CD4-positive, alpha-beta T cell treated with Interleukin-4 for 4 hours (primary cell): ENCODE data around the gene DUSP16.

Experiments used
- DNase-seq: peaks from one replicate; pipeline ENCODE4 v3.0.0-alpha.2; 2020

Gene DUSP16

DNA sequence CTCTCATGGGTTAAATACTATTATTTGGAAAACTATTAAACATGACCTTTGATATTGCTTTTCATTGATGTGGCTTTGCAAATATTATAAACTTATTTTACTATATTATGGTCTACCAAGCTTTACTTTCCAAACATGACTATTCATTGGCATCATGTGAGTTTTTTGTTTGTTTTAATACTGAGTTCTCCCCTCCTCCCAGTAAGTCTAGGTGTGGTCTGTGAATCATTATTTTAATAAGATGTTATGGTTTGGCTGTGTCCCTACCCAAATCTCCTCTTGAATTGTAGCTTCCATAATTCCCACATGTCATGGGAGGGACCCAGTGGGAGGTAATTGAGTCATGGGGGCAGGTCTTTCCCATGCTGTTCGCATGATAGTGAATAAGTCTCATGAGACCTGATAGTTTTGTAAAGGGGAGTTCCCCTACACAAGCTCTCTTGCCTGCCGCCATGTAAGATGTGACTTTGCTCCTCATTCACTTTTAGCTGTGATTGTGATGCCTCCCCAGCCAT, 125.8 kb downstream of the DUSP16 start:
- no peak for DNase-seq

DNA sequence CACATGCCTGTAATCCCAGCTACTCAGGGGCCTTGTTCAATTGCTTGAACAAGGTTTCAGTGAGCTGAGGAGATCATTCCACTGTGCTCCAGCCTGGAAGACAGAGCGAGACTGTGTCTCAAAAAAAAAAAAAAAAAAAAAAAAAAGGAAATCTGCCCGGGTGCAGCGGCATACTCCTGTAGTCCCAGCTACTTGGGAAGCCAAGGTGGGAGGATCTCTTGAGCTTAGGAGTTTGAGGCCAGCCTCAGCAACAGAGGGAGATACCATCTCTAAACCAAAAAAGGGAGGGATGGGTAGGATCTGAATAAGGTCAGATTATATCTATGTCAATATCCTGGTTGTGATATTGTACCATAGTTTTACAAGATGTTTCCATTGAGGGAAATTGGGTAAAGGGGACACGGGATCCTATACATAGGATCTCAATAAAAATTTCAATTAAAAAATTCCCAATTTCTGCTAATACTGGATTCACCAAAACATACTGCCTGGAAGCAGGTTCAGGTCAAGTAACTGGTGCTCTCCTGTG, 129.4 kb downstream of the DUSP16 start:
- DNase-seq, result no peak

GRCh38 chr12:12432364-12432763, 130.3 kb downstream of the DUSP16 start:
- DNase-seq, result no peak

GRCh38 chr12:12428961-12429657, 133.6 kb downstream of the DUSP16 start:
- no peak for DNase-seq

DNA sequence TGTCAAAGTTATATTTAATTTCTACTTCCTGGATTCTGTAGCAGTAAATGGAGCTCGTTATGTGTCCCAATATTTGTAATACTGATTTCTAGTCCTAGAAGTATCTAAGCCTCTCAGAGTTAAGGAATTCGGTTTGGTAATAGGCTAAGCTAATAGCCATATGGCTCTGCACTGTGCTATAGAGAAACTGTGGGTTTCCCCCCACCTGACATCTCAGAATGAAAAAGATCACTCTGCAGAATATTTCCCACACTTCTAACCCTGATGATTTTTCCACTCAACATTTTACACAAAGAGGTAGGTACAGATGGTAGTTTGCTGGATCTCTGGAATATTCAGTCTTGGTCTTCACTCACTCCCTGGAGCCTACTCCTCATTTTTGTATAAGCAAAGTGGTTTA, 134.6 kb downstream of the DUSP16 start:
- no peak for DNase-seq

DNA sequence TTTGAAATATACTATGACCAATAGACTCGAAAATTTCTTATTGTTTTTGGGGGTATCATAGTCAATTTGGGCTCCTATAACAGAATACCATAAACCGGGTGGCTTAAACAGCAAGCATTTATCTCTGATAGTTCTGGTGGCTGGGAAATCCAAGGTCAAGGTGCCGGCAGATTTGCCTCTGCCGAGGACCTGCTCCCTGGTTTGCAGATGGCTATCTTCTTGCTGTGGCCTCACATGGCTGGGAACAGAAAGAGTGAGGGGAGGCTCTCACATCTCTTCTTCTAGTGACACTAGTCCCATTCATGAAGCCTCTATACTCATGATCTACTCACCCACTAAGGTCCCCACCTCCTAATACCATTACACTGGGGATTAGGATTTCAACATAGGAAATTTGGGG, 135.1 kb downstream of the DUSP16 start:
- no peak for DNase-seq

- no peak for DNase-seq
Measured at GRCh38 chr12:12425616-12426015, 137.0 kb downstream of the DUSP16 start.

GRCh38 chr12:12425001-12425400, 137.7 kb downstream of the DUSP16 start:
- no peak for DNase-seq
